ENCODE results near the gene EFCAB6. TPM values are rescaled to one million over a fixed set of nuclear protein-coding genes. Genes with fewer than 3 reads are reported as not detected.

EFCAB6 gene, protein sequence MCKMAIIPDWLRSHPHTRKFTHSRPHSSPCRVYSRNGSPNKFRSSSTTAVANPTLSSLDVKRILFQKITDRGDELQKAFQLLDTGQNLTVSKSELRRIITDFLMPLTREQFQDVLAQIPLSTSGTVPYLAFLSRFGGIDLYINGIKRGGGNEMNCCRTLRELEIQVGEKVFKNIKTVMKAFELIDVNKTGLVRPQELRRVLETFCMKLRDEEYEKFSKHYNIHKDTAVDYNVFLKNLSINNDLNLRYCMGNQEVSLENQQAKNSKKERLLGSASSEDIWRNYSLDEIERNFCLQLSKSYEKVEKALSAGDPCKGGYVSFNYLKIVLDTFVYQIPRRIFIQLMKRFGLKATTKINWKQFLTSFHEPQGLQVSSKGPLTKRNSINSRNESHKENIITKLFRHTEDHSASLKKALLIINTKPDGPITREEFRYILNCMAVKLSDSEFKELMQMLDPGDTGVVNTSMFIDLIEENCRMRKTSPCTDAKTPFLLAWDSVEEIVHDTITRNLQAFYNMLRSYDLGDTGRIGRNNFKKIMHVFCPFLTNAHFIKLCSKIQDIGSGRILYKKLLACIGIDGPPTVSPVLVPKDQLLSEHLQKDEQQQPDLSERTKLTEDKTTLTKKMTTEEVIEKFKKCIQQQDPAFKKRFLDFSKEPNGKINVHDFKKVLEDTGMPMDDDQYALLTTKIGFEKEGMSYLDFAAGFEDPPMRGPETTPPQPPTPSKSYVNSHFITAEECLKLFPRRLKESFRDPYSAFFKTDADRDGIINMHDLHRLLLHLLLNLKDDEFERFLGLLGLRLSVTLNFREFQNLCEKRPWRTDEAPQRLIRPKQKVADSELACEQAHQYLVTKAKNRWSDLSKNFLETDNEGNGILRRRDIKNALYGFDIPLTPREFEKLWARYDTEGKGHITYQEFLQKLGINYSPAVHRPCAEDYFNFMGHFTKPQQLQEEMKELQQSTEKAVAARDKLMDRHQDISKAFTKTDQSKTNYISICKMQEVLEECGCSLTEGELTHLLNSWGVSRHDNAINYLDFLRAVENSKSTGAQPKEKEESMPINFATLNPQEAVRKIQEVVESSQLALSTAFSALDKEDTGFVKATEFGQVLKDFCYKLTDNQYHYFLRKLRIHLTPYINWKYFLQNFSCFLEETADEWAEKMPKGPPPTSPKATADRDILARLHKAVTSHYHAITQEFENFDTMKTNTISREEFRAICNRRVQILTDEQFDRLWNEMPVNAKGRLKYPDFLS (N-terminal part only)
- total RNA-seq, result 10 to 100 TPM in 1 of 2 donors, 1 to 10 TPM in 1; 3.3 to 10.5 TPM

DNA sequence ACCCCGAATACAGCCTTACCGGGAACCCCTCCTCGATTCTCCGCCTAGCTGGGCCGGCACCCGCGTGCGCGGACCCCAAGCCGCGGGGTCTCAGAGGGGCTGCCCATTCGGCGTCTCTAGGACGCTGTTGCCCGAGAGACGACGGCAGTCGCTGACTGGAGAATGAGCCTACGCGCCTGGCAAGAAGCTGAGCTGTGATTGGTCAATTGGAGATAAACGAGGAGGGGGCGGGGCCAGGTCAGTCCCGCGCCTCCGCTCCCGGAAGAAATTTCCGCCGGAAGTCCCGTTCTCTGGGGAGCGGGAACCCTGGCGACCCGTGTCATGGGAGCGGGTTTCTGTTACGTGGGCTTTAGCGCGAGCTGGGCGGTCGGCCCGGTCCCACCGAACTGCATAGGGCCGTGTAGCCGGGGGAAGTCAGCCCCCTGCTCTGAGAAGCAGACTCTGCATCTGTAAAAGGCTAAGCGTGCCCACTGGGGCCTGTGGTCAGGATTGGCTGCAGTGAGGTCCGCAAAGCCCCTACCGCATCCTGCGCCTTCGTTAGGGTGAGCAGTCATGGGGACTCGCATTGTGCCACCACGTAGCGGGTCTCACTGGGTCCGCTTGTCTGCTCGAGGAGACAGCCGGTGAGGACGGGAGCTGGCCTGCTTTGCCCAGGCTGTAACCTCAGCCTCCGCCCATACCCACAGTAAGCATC, at the start of gene EFCAB6:
TSS of gene EFCAB6 (minus strand) at position 157 of the 694 bp plus-strand sequence. CDS start 29,987 bp downstream, outside the sequence.
- Histone ChIP-seq H3K27ac (peak within 1 kb of the TSS; percentile 59 to 70), H3K27me3 (replicated peaks; ENCODE audit: insufficient read depth) (no peaks in the 10 kb centered on the region), H3K9me3 (no peaks in the 10 kb centered on the region), H3K4me3 (peak within 1 kb of the TSS; percentile 86 to 88), H3K4me1 (replicated peaks) (no peaks in the 10 kb centered on the region), H3K36me3 (no peaks in the 10 kb centered on the region)
- intact Hi-C loops (cut with DNase I), result no loop called here
- under 1% methylated on average over 55 of the region's 55 CpGs for whole genome bisulfite sequencing
- TF ChIP-seq, protein P1, sequence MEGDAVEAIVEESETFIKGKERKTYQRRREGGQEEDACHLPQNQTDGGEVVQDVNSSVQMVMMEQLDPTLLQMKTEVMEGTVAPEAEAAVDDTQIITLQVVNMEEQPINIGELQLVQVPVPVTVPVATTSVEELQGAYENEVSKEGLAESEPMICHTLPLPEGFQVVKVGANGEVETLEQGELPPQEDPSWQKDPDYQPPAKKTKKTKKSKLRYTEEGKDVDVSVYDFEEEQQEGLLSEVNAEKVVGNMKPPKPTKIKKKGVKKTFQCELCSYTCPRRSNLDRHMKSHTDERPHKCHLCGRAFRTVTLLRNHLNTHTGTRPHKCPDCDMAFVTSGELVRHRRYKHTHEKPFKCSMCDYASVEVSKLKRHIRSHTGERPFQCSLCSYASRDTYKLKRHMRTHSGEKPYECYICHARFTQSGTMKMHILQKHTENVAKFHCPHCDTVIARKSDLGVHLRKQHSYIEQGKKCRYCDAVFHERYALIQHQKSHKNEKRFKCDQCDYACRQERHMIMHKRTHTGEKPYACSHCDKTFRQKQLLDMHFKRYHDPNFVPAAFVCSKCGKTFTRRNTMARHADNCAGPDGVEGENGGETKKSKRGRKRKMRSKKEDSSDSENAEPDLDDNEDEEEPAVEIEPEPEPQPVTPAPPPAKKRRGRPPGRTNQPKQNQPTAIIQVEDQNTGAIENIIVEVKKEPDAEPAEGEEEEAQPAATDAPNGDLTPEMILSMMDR (IDR thresholded peaks at IDR 0.05), result no peak
- TF ChIP-seq POLR2AphosphoS5 (IDR thresholded peaks at IDR 0.05), result peak; percentile 93
- peak; percentile 93 for DNase-seq (ENCODE audit: low spot score)

DNA sequence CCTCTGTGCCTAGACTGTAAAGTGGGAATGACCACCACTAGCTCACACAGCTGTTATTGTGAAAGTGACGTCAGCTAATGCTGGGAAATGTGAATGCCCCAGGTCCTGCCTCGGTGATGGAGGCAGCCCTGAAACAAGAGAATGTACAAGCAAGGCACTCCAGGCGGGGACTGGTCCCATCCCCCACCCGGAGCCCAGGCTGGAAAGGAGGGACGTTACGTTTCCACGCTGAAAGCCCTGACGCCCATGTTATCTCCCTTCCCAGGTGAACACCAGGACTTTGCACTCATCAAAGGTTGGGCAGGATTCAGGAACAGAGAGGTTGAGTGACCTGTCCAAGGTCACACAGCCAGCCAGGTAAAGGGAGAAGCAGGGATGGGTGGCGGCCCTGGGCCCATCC, 49.4 kb upstream of the EFCAB6 start:
- Histone ChIP-seq H3K9me3 (no peaks in the 10 kb centered on the region), H3K4me3 (no peak overlapping the region), H3K36me3 (no peaks in the 10 kb centered on the region), H3K27me3 (replicated peaks; ENCODE audit: insufficient read depth) (peaks cover 16% of the 10 kb centered on the region), H3K27ac (no peak overlapping the region), H3K4me1 (replicated peaks) (no peaks in the 10 kb centered on the region)
- 57% methylated on average over 9 of the region's 9 CpGs for WGBS
- intact Hi-C loops (cut with DNase I), result no loop called here
- no peak for DNase-seq (ENCODE audit: low spot score)
- TF ChIP-seq POLR2AphosphoS5 (IDR thresholded peaks at IDR 0.05), result no peak
- no peak for TF ChIP-seq POLR2A (IDR thresholded peaks at IDR 0.05)
- TF ChIP-seq, protein P1 (IDR thresholded peaks at IDR 0.05), result no peak

DNA sequence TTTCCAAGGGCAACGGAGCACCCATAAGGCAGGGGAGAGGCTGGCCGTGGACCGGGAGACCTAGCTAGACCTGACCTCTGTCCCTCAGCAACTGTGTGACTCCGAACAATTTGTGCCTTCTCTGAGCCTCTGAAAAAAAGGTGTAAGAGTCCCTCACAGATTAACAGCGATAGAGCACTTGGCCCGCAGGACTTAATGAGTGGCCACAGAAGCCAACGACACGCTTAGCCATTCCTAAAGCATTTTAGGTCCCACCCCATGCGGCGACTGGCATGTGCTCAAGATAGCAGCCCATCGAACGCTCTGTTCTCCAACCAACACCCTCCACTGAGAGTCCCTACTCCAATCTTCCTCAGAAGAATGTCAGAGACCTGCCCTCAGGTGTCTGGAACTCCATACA, 48.7 kb upstream of the EFCAB6 start:
- intact Hi-C loops (cut with DNase I), result no loop called here
- H3K36me3 ChIP-seq, result no peaks in the 10 kb centered on the region
- H3K27ac ChIP-seq, result no peak overlapping the region
- DNase-seq (ENCODE audit: low spot score), result no peak
- H3K9me3 ChIP-seq, result no peaks in the 10 kb centered on the region
- no peaks in the 10 kb centered on the region for H3K4me1 ChIP-seq (replicated peaks)
- 84% methylated on average over 12 of the region's 12 CpGs for WGBS
- TF ChIP-seq POLR2AphosphoS5 (IDR thresholded peaks at IDR 0.05) (no peak), POLR2A (IDR thresholded peaks at IDR 0.05) (no peak)
- TF ChIP-seq, protein P1 (IDR thresholded peaks at IDR 0.05), result no peak
- H3K4me3 ChIP-seq, result no peak overlapping the region
- peaks cover 16% of the 10 kb centered on the region for H3K27me3 ChIP-seq (replicated peaks; ENCODE audit: insufficient read depth)

DNA sequence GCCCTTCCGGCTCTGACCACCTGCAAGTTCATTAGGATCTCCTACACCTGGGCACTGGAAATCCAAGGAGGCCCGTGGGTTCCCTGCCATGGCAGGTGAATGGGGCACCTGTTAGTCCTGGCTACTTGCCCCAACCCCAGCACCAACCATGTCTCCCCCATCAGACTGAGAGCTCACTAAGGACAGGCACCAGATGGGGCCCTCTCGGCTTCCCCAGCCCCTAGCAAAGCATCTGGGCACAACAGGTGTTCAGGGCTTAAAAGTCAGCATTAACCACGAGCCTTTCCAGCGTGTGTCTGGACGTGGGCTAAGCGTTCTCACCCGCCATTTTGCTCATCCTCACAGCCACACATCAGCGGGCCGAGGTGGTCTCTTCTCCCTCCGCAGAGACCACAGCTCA, 48.0 kb upstream of the EFCAB6 start:
- no peaks in the 10 kb centered on the region for H3K36me3 ChIP-seq
- no peaks in the 10 kb centered on the region for H3K9me3 ChIP-seq
- 87% methylated on average over 11 of the region's 11 CpGs for WGBS
- H3K27me3 ChIP-seq (replicated peaks; ENCODE audit: insufficient read depth), result peaks cover 16% of the 10 kb centered on the region
- intact Hi-C loops (cut with DNase I), result no loop called here
- H3K4me1 ChIP-seq (replicated peaks), result no peaks in the 10 kb centered on the region
- H3K27ac ChIP-seq, result no peak overlapping the region
- DNase-seq (ENCODE audit: low spot score), result no peak
- TF ChIP-seq, protein P1 (IDR thresholded peaks at IDR 0.05), result no peak
- no peak for TF ChIP-seq POLR2A (IDR thresholded peaks at IDR 0.05)
- TF ChIP-seq POLR2AphosphoS5 (IDR thresholded peaks at IDR 0.05), result no peak
- H3K4me3 ChIP-seq, result no peak overlapping the region
